Left renal cortex interstitium (tissue), 4 donors: Measurements from ENCODE around the gene FAM114A1. TPM values are rescaled to one million over a fixed set of nuclear protein-coding genes. Genes with fewer than 3 reads are reported as not detected.

Experiments used
- DNase-seq, 4 donors: peaks; one replicate each; pipeline ENCODE4 v3.0.0-alpha.2; 2013; ENCODE audit warnings: low read depth in 4 of 4, low spot score in 2 of 4, missing footprints in 1 of 4
- polyA plus RNA-seq, 4 donors: library from polyadenylated mRNA; unstranded; fragments of 120-200 nt; gene quantifications; one replicate each; pipeline ENCODE4 v1.2.1, GENCODE V29; 2013; ENCODE audit not compliant: insufficient read length in 4 of 4

FAM114A1 gene
- polyA plus RNA-seq, 4 donors = 26.7 to 42.4 (median 33.6) TPM

- no peak for DNase-seq
Observed at GRCh38 chr4:38857354-38858096, 10.1 kb upstream of the FAM114A1 start.

GRCh38 chr4:38858097-38858420 lies 9.5 kb upstream of the FAM114A1 start:
- DNase-seq = no peak

- no peak for DNase-seq
Observed at GRCh38 chr4:38859501-38859900, 8.1 kb upstream of the FAM114A1 start.

- no peak for DNase-seq
Observed at GRCh38 chr4:38860788-38861424, 6.7 kb upstream of the FAM114A1 start.

- no peak for DNase-seq
Observed at GRCh38 chr4:38861791-38862190, 5.8 kb upstream of the FAM114A1 start.

GRCh38 chr4:38865445-38865844 lies 2.2 kb upstream of the FAM114A1 start:
- no peak for DNase-seq

GRCh38 chr4:38866973-38867477 lies 581 bp upstream of the FAM114A1 start:
- DNase-seq = peak in 2 of 4 donors; percentile 18 to 36

- DNase-seq = peak in 1 of 4 donors; percentile 20
Observed at GRCh38 chr4:38868059-38868960, 704 bp downstream of the FAM114A1 start.

GRCh38 chr4:38869511-38869910 lies 1.9 kb downstream of the FAM114A1 start:
- no peak for DNase-seq

GRCh38 chr4:38870098-38870808 lies 2.6 kb downstream of the FAM114A1 start:
- no peak for DNase-seq

GRCh38 chr4:38871593-38871992 lies 4.0 kb downstream of the FAM114A1 start:
- DNase-seq = no peak

GRCh38 chr4:38872620-38873019 lies 5.0 kb downstream of the FAM114A1 start:
- DNase-seq = no peak

- no peak for DNase-seq
Observed at GRCh38 chr4:38873290-38873944, 5.8 kb downstream of the FAM114A1 start.

GRCh38 chr4:38876636-38877035 lies 9.0 kb downstream of the FAM114A1 start:
- no peak for DNase-seq

- no peak for DNase-seq
Observed at GRCh38 chr4:38884254-38884653, 16.6 kb downstream of the FAM114A1 start.

- no peak for DNase-seq
Observed at GRCh38 chr4:38889143-38889542, 21.5 kb downstream of the FAM114A1 start.

- no peak for DNase-seq
Observed at GRCh38 chr4:38891051-38891983, 23.7 kb downstream of the FAM114A1 start.

GRCh38 chr4:38894322-38894982 lies 26.8 kb downstream of the FAM114A1 start:
- no peak for DNase-seq
